Diencephalon (tissue), 1 donor: ENCODE results near the gene GPR108. TPM values are rescaled to one million over a fixed set of nuclear protein-coding genes. Genes with fewer than 3 reads are reported as not detected.

ENCODE experiments used
- total RNA-seq: library from RNA; depleted of rRNA; stranded (reverse); fragments of >200 nt; gene quantifications from one replicate; pipeline ENCODE4 v1.2.3, GENCODE V29; 2014

Gene GPR108
- total RNA-seq = 16.8 TPM

GRCh38 chr19:6737284-6737872 lies at the start of gene GPR108:
GPR108 (minus strand) TSS chr19:6737580; CDS start chr19:6737576, 4 bp downstream.

DNA sequence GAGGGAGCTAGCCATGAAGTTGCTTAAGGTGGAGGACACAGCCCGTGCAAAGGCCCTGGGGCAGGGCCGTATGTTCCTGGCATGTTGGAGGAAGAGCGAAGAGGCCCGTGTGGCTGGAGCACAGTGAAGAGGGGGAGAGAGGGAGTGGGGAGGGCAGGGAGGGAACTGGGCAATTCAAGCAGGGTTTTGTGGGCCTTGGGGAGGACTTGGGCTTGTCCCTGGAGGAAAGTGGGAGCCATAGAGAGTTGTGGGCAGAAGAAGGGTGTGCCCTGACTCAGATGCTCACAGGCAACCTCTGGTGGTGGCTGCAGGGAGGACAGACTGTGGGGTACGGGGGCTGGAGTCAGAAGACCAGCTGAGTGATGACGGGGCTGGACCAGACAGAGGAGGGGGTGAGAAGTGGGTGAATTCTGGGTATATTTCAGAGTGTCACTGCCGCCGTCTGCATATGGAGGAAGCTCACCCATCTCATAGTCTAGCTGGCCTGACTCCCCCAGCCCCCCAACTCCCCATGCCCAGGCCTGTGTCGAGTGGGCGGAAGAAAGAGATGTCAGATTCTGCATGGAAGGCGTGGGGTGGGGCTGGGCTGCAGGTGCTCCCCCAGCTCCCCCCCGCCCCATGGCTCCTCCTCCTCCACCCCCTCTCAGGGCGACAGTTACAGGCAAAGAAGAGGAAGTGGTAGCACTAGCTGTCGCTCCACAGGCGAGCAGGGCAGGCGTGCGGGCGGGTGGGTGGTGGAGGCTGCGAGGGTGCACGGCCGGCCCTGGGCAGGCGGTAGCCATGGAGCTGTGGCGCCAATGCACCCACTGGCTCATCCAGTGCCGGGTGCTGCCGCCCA lies 34.9 kb upstream of the GPR108 start, which contains the start of gene VAV1:
Gene VAV1 (plus strand): TSS at position 681 of the 838 bp plus-strand sequence. CDS start 100 bp downstream, at position 781.

GRCh38 chr19:6767357-6768235 lies 30.2 kb upstream of the GPR108 start, which contains the start of gene SH2D3A:
SH2D3A (minus strand) TSS chr19:6767435; CDS start chr19:6763748, 3,687 bp downstream.

GRCh38 chr19:6739390-6739882 lies 2.1 kb upstream of the GPR108 start, which contains the start of gene TRIP10:
TRIP10 (plus strand) TSS chr19:6739680; CDS start chr19:6739762, 82 bp downstream.

DNA sequence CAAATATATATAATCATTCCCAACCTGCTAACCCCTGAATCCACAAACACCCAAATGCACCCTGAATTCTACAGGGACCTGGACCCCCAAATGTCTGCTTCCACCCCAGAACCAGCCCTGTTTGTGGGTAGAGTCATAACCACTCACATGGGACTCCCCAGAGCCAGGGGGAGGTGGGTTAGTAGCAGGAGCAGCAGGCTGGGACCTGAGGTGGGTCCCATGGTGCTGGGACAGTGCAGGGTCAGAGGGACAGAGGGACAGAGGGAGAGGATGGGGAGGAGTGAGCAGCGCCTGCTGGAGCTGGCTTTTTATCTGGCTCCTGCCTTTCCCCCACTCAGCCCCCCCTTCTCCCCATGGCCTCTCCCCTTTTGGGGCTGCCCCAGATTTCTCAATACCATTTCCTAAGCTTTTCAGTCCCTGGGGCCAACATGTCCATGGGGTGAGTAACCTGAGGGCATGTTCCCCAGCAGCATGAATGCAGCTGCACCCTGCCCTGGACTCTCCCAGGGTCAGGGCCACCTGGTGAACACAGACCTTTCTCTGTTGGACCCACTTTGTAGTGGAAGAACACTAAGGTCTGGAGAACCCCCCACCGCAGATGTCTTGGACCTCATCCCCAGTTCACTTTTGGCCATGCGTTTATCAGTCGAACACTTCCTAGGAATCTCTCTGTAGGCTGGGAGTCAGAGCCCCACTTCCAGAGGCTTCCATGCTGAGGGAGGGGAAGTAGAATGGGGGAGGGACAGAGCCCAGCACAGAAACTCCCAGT lies 16.8 kb downstream of the GPR108 start, which contains the start of gene C3:
Gene C3 (minus strand): TSS at position 282 of the 769 bp plus-strand sequence. CDS start 61 bp downstream, at position 221.

Other genes starting within 250 kb of the GPR108 start
- 169 TPM for gene TUBB4A, start 235.3 kb downstream of the GPR108 start, total RNA-seq
- gene TNFSF9, start 206.6 kb downstream of the GPR108 start, total RNA-seq = 4.2 TPM
- gene CD70, start 146.4 kb downstream of the GPR108 start, total RNA-seq = not detected
- not detected for gene TNFSF14, start 67.4 kb downstream of the GPR108 start, total RNA-seq
- 63.9 TPM for gene C3, start 16.9 kb downstream of the GPR108 start, total RNA-seq
- gene TRIP10, start 2.1 kb upstream of the GPR108 start, total RNA-seq = 5.5 TPM
- 8.5 TPM for gene SH2D3A, start 29.9 kb upstream of the GPR108 start, total RNA-seq
- gene VAV1, start 35.1 kb upstream of the GPR108 start, total RNA-seq = 5.1 TPM
- gene ADGRE1, start 150.0 kb upstream of the GPR108 start, total RNA-seq = 0.23 TPM